Measurements from ENCODE around the gene U2AF2.

The U2AF2 gene

DNA sequence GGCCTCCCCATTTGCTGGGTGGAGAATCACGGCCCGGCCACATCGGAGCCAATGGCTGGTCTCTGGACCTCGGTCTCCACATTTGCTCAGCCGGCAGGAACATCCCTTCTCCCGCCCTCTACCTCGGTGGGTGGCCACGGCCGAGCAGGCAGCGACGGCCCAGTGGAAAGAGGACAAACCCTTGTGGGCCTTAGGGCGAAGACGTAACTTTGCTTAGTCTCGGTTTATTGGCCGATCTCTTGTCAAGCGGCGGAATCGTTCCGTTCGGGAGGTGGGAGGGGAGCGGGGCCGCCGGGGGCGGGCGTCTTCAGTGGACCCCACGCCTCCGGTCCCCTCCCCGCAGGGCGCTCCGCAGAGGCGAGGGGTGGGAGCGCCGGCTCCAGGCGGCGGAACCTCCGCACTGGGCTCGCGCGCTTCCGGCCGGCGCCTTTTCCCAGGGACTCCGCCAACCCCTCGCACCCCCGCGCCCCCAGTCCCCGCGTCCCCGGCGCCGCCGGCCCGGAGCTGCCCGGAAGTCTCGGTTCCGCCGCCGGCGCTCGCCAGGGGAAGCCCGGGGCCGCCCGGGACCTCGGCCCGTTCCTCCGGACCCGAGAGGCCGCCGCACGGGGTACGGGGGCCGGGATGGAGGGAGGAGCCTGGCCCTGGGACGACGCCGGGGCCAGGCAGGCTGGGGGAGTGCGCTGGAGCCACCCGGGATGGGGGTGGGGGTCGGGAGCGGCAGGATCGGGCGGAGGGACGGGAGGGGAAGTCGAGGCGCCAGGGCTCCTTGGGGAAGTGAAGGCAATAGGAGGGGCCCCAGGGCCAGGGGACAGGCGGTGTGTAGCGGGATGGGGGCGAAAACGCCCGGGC, 14.0 kb upstream of the U2AF2 start, which contains the start of gene ZNF580:
ZNF580 (plus strand) TSS at position 426 of the 849 bp plus-strand sequence. CDS start 1,507 bp downstream, outside the sequence.
- peak; percentile 38 for DNase-seq (ENCODE audit: extremely low read depth, low read depth)
- TF ChIP-seq, protein P1, sequence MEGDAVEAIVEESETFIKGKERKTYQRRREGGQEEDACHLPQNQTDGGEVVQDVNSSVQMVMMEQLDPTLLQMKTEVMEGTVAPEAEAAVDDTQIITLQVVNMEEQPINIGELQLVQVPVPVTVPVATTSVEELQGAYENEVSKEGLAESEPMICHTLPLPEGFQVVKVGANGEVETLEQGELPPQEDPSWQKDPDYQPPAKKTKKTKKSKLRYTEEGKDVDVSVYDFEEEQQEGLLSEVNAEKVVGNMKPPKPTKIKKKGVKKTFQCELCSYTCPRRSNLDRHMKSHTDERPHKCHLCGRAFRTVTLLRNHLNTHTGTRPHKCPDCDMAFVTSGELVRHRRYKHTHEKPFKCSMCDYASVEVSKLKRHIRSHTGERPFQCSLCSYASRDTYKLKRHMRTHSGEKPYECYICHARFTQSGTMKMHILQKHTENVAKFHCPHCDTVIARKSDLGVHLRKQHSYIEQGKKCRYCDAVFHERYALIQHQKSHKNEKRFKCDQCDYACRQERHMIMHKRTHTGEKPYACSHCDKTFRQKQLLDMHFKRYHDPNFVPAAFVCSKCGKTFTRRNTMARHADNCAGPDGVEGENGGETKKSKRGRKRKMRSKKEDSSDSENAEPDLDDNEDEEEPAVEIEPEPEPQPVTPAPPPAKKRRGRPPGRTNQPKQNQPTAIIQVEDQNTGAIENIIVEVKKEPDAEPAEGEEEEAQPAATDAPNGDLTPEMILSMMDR (IDR thresholded peaks at IDR 0.05; ENCODE audit: low read depth, low read length): no peak

DNA sequence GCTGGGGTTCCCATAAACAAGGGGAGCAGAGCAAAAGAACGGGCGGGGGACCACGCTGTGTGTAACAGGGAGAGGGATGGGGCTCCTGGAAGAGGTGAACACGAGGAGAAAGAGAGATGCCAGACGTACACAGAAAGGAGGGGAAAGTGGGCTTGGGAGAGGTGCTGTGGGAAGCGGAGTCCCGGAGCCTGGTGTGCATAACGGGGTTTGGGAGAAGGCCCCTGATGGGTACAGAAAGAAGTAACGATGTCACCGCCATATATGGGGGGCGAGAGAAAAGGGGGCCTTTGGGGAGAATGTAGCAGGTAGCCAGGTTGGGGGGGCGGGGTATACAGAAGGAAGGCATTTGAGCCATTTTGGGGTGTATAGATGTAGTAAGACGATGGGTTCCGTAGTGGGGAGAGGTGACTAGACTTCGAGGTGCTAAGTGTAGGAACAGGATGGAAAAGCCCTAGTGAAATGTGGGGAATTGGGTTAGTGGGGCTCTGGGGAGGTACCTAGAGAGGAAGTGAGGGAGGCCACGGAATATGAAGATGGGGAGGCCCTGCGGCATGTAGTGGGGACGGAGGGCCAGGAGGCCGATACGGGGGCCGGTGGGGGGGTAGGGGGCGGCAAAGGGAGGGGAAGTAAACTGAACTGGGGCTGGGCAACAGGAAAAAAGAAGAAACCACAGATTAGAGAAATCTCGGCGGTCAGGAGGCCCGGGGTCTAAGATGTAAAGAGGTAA, 13.2 kb upstream of the U2AF2 start:
- DNase-seq (ENCODE audit: extremely low read depth, low read depth): no peak
- TF ChIP-seq, protein P1 (IDR thresholded peaks at IDR 0.05; ENCODE audit: low read depth, low read length): no peak

DNA sequence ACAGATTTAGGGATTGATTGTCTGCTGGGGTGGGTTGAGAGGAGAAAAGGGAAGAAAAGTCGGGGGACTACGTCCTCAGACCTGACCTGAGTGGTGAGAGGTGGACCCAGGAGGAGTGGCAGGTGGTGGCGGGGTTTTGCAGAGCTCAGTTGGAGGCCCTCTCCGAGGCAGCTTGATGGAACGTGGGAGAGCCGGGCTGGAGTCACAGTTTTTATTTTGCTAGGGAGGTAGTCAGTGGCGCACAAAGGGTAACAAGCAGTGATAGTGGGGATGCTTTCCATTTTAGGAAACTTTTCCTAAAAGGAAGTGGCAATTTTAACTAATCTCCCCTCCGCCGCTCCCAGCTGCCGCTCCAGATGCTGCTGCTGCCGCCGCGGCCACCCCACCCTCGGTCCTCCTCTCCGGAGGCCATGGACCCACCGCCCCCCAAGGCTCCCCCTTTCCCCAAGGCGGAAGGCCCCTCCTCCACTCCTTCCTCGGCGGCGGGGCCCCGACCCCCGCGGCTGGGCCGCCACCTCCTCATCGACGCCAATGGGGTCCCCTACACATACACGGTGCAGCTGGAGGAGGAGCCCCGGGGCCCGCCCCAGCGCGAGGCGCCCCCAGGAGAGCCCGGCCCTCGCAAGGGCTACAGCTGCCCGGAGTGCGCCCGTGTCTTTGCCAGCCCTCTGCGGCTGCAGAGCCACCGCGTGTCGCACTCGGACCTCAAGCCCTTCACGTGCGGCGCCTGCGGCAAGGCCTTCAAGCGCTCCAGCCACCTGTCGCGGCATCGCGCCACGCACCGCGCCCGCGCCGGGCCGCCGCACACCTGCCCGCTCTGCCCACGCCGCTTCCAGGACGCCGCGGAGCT, 12.5 kb upstream of the U2AF2 start:
- no peak for DNase-seq (ENCODE audit: extremely low read depth, low read depth)
- TF ChIP-seq, protein P1 (IDR thresholded peaks at IDR 0.05; ENCODE audit: low read depth, low read length): no peak

DNA sequence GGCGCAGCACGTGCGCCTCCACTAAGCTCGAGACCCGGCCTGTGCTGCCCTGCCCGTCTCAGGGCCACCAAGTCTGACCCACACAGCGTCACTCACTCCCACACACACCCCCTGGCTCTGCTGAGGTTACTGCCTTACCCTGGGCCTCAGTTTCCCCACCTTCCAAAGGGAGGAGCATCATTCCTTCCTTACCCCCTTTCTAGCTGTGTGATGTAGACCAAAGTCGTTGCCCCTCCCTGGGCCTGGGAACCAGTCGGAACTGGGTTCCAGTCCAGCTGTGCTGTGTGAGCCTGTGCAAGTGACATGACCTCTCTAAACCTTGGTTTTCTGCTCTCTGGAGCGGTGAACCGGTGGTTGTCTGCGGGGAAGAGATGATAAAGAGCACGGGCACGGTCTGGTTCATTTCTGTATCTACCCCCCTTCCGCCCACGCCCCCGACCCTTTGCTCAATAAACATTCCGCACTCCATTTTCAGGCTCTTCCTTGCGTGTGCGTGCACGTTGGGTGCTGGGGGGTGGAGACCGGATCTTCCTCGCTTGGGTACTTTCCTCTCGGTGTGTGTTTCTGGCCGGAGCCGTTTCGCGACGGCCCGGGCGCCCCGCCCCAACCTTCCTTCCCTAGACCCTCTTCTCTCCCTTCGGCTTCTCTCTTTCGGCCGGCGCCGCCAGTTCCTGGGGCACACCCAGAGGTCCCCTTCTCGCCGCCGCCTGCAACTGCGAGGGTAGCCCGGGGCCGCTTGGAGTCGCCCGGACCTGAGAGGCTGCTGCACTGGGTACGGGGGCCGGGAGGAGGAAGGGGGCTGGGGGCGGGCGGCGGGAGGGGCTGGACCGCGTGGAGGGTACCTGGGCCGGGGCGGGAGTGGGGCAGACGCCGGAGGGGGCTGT, 11.6 kb upstream of the U2AF2 start, which contains the start of gene ZNF581:
ZNF581 (plus strand) TSS at position 647 of the 884 bp plus-strand sequence. CDS start 923 bp downstream, outside the sequence.
- peak; percentile 40 for DNase-seq (ENCODE audit: extremely low read depth, low read depth)

DNA sequence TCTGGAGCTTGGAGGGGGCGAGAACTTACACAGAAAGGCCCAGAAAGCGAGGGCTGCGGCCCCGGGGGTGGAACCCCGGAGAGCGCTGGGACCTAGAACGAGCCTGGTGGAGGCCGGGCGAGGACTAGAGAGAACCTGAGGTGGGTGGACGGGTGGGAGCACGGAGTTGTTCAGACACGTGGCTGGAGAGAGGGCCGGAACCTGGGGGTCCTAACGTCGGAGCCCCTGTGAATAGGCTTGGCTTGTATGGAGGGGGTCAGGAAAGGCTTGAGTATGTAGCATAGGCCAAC, 11.0 kb upstream of the U2AF2 start:
- DNase-seq (ENCODE audit: extremely low read depth, low read depth): no peak
- TF ChIP-seq, protein P1 (IDR thresholded peaks at IDR 0.05; ENCODE audit: low read depth, low read length): no peak

More for the DNA sequence above, 11.6 kb upstream of the U2AF2 start, which contains the start of gene ZNF581:
- TF ChIP-seq, protein P1 (IDR thresholded peaks at IDR 0.05; ENCODE audit: low read depth, low read length): no peak

DNA sequence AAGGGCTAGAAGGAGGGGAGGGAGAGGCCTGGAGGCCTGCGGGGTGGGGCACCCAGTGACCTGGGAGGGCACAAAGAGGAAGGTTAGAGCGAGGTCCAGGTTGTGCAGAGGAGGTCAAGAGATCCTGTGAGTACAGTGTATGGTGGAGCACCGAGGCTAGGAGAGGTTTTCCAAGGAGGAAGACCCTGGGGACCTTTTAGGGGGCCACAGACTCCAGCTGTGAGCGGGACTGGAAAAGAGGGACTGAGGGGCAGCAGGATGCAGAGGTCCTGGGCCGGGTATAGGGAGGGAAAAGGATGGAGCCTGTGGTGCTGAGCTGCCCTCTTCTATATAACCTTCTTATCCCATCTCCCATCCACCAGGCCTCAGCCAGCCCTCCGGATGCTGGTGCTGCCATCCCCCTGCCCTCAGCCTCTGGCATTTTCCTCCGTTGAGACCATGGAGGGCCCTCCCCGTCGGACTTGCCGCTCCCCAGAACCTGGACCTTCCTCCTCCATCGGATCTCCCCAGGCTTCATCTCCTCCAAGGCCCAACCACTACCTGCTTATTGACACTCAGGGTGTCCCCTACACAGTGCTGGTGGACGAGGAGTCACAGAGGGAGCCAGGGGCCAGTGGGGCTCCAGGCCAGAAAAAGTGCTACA, 10.5 kb upstream of the U2AF2 start:
- no peak for DNase-seq (ENCODE audit: extremely low read depth, low read depth)
- TF ChIP-seq, protein P1 (IDR thresholded peaks at IDR 0.05; ENCODE audit: low read depth, low read length): no peak
